Activated CD8-positive, alpha-beta memory T cell treated with anti-CD3 and anti-CD28 coated beads for 1 hour (primary cell): ENCODE measurements around the gene PLAC9.

ENCODE experiments used
- DNase-seq, 2 donors: peaks; one replicate each; pipeline ENCODE4 v3.0.0-alpha.2; 2020; ENCODE audit warnings: low read depth in 1 of 2; ENCODE audit errors: extremely low read depth in 1 of 2

Gene PLAC9

GRCh38 chr10:80159166-80159873 lies 26.8 kb downstream of the PLAC9 start:
- no peak for DNase-seq

GRCh38 chr10:80160361-80161320 lies 28.1 kb downstream of the PLAC9 start:
- no peak for DNase-seq

- no peak for DNase-seq
These were observed 29.0 kb downstream of the PLAC9 start for GRCh38 chr10:80161321-80162083.

DNA sequence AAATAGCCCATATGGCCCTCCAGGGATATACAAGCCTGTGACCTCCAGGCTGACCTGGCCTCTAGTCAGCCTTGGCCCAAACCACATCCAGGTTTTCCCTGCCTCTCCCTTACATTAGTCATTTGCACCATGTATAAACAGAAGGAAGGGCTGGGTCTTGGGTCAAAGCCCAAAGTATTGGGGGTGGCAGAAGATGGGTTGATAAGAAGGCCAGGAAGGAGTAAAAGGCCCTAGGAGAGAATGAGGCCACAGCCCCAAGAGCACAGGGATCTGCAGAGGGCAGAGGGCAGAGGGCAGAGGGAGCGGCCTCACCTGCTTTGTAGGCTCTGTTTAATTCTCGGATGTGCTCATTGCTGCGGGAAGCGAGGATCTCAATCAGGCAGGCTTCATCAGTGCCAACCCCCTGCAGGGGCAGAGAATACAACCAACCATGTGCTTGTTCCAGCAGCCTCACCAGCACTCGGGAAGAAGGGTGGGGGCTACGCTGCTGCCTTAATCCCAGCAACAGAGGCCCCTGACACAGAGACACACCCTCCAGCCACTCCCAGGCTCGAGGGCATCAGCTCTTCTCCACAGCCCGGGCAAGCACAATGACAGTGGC lies 31.3 kb downstream of the PLAC9 start:
- no peak for DNase-seq

DNA sequence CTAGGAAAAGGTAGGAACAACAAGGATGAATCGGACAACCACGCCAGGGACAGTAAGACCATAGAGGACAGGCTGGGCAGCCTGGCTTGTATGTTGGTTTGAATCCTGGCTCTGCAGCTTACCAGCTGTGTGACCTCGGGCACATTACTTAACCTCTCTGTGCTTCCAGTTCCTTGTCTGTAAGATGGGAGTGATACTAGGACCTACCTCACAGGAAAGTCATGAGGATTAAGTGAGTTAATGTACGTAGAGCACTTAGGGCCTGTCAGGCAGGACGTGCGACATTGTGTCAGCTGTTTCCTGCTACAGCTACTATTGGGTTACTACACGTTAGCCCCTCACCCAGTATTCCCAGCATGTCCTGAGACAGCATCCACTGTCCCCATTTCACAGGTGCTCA lies 32.1 kb downstream of the PLAC9 start:
- DNase-seq = no peak

DNA sequence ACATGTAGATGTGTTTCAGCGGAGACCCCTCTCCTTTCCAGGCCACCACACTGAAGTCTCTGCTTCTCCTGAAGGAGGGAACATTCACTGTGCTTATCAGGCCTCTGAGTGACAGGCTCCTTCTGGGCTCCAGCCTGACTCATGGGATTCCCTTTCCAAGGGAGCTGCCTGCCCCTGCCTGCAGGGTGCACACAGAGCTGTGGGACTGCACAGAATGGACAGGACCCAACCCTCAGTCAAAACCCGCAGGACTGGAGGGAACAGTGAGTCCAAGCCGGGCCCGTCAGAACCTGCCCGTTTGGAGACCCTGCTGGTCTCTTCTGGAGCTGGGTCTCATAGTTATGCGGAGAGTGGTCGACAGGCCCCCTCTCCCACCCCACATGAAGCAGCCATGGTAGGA lies 32.6 kb downstream of the PLAC9 start:
- DNase-seq = no peak

DNA sequence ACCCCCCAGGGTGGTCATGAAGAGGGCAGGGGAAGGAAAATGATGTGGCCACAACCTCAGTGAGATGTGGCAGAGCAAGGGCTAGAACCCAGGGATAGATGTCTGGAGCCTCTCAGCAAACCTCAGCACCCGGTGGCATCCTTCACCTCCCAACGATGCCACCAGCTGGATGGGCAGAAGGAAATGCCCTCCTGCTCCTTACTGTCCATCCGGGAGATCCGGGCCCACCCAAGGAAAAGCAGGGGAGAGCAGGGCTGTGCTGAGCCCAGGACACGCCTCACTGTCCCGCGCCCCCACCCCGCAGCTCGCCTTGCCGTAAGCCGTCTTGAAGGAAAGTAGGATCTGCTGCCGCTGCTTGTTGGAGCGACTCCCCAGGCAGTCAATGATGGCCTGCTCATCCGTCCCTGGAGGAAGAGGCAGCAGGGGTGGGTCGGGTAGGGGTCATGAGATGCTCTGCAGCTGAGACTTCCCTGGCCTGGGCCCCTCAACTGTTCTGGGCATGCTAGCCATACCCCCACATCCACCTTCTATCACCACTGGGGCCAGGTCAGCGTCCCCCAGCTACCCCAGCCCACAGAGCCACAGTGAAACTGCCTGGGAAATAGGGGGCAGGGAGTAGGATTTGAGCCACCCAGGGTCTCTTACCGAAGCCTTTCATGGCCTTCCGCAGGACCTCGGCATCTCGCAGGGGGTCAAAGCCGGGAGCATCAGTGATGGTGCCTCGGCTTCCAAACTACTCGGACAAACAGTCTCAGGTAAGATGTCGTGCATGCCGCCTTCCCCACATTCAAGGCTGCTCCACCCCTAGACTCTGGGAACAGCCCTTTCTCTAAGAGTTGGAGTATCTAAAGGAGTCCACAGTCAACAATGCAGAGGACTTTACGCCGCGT lies 34.3 kb downstream of the PLAC9 start:
- DNase-seq = no peak

- DNase-seq = no peak
These were observed 35.1 kb downstream of the PLAC9 start for GRCh38 chr10:80167471-80168161.

GRCh38 chr10:80168162-80168511 lies 35.6 kb downstream of the PLAC9 start:
- DNase-seq = no peak

DNA sequence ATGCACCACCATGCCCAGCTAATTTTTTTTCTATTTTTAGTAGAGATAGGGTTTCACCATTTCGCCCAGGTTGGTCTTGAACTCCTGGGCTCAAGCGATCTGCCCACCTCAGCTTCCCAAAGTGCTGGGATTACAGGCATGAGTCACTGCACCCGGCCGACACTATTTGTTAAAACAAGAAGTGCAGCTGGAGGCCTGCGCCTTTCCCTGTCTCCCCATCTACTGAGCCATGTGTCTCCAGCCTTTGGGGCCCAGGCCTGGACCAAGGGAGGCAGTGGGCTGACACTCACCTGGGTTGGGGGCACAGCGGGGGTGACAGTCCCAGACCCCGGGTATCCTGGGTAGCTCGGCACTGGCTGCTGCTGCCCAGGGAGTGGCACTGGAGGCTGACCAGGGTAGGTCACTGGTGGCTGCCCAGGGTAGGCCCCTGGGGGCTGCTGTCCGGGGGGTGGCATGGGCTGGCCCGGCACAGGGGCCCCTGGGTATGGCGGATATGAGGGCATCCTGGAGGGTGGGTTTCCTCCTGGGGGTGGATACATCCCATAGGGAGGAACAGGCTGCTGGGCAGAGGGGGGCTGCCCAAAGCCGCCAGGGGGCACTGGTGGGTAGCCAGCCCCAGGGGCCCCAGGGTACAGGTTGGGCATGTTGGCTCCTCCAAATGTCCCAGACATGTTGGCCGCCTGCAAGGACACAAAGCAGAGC lies 36.3 kb downstream of the PLAC9 start:
- DNase-seq = peak in 1 of 2 donors; percentile 15

DNA sequence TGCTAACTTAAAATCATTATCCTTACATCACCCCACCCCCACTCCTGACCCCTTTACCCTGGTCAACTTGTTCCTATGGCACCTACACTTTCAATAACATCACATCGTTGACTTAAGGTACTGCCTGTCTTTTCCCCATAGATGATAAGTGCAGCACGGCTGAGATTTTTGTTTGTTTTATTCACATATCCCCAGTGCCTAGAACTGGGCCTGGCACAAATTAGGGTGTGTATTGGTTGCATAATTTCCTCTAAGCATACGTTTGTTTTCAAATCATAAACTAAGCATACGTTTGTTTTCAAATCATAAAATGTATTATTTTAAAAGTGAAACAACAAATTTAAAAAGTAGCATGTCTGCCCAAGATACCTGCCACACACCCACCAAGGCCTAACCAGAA lies 37.5 kb downstream of the PLAC9 start:
- DNase-seq = no peak

DNA sequence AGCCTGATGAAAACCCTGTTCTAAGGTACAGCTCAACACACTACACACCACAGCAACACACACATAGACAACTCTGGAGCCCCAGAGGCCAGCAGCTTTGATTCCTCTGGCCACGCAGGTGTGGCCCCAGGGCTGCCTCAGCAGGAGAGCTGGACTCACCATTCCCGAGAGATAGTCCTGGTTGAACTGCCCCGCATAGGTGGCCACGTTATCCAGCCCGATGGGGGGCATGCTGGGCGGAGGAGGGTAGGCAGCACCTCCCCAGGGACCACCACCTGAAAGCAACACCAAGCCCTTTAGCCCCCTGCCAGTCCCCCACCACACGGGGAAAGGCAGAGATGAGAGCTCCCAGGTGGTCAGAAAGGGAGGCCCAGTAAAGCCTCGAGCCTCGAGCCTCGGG lies 38.1 kb downstream of the PLAC9 start:
- no peak for DNase-seq

DNA sequence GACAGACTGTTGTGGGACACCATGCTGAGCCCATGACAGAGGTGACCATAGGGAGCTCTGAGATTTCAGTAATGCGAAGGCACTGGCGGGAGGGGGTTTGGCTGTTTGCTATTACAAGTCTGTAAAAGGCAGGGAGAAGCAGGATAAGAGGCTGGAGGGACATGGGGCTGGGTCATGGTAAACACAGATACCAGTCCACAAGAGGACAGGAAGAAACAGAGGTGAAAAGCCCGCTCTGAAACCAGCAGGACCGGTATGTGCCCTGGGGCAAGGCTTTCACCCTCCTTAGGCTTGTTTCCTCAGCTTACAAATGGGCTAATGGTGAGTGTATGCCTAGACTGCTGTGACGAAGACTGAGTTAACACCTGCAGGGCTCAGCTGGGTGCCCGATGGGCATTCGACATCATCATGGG lies 38.7 kb downstream of the PLAC9 start:
- DNase-seq = no peak

- no peak for DNase-seq
These were observed 40.4 kb downstream of the PLAC9 start for GRCh38 chr10:80172896-80173295.

- DNase-seq = no peak
These were observed 40.9 kb downstream of the PLAC9 start for GRCh38 chr10:80173466-80173865.

- DNase-seq = no peak
These were observed 42.3 kb downstream of the PLAC9 start for GRCh38 chr10:80174641-80175395.

DNA sequence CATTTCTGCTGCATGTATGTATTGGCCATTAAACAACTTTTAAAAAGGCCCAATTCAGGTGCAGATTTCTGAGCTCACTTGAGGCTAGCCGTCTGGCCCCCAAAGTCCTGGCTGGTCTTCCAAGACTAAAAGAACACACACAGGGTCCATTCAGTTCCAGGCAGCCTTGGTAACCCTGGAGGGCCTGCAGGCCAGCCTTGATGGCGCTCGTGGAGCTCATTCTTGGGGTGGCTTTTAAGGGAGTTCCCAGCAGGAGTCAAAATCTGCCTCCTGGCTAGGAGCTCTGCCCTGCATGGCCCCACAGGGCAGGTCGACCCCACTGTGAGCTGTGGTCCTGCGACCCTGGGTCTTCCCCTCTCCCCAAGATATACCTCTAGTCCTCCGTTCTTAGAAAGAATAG lies 44.0 kb downstream of the PLAC9 start:
- DNase-seq = no peak
